HCEC 1CT (cell line): Measurements from ENCODE around the gene ARAP2.

Experiments used
- DNase-seq: peaks from one replicate; pipeline ENCODE4 v3.0.0-alpha.2; 2017

The ARAP2 gene

GRCh38 chr4:36038491-36038890 is 205.8 kb downstream of the ARAP2 start:
- DNase-seq = no peak

- DNase-seq = no peak
Measured at GRCh38 chr4:36037127-36037526, 207.2 kb downstream of the ARAP2 start.

- no peak for DNase-seq
Measured at GRCh38 chr4:36029951-36030350, 214.4 kb downstream of the ARAP2 start.

GRCh38 chr4:36027203-36027602 is 217.1 kb downstream of the ARAP2 start:
- no peak for DNase-seq

GRCh38 chr4:36026348-36026880 is 217.9 kb downstream of the ARAP2 start:
- DNase-seq = no peak

GRCh38 chr4:36024901-36025660 is 219.2 kb downstream of the ARAP2 start:
- no peak for DNase-seq

- no peak for DNase-seq
Measured at GRCh38 chr4:36020351-36020750, 224.0 kb downstream of the ARAP2 start.
